Astrocyte of the spinal cord (primary cell): ENCODE measurements around the gene DUSP3.

Experiments
- DNase-seq: peaks from one replicate; pipeline ENCODE4 v3.0.0; 2011; ENCODE audit warnings: low read depth, low spot score
- H3K4me3 ChIP-seq: 2 replicates; pipeline ENCODE4 v1.5.1; 2011; ENCODE audit warnings: low read depth, mild to moderate bottlenecking, low read length, moderate library complexity
- CTCF ChIP-seq: IDR thresholded peaks from 2 replicates; pipeline ENCODE4 v1.5.1; 2012; ENCODE audit warnings: low read depth, mild to moderate bottlenecking, low read length, inconsistent platforms
- in situ Hi-C: cut with HindIII; loops from 2 replicates; pipeline ENCODE4 v1.10.0; 2017; ENCODE audit warnings: low sequenced_read_pairs

The DUSP3 gene

GRCh38 chr17:43745541-43745940 lies 33.2 kb downstream of the DUSP3 start:
- TF ChIP-seq CTCF, result no peak
- DNase-seq, result no peak
- H3K4me3 ChIP-seq, result no peak overlapping the region
- in situ Hi-C loops, result no loop called here

- no peak for DNase-seq
- H3K4me3 ChIP-seq, result no peak overlapping the region
- in situ Hi-C loops, result no loop called here
- TF ChIP-seq CTCF, result no peak
These were observed 37.1 kb downstream of the DUSP3 start for GRCh38 chr17:43741636-43742035.

GRCh38 chr17:43740541-43740940 lies 38.2 kb downstream of the DUSP3 start:
- in situ Hi-C loops, result no loop called here
- no peak overlapping the region for H3K4me3 ChIP-seq
- DNase-seq, result no peak
- TF ChIP-seq CTCF, result no peak

GRCh38 chr17:43737722-43738121 lies 41.1 kb downstream of the DUSP3 start:
- TF ChIP-seq CTCF, result no peak
- in situ Hi-C loops, result no loop called here
- DNase-seq, result no peak

GRCh38 chr17:43736389-43736788 lies 42.4 kb downstream of the DUSP3 start:
- in situ Hi-C loops, result no loop called here
- DNase-seq, result no peak
- no peak for TF ChIP-seq CTCF
- no peak overlapping the region for H3K4me3 ChIP-seq

More at GRCh38 chr17:43737722-43738121, 41.1 kb downstream of the DUSP3 start:
- H3K4me3 ChIP-seq, result no peak overlapping the region

- in situ Hi-C loops, result no loop called here
- no peak overlapping the region for H3K4me3 ChIP-seq
- TF ChIP-seq CTCF, result no peak
- peak; percentile 80 for DNase-seq
These were observed 44.4 kb downstream of the DUSP3 start for GRCh38 chr17:43734376-43734775.

- in situ Hi-C loops, result no loop called here
- no peak overlapping the region for H3K4me3 ChIP-seq
- no peak for DNase-seq
- no peak for TF ChIP-seq CTCF
These were observed 44.8 kb downstream of the DUSP3 start for GRCh38 chr17:43733956-43734355.
